Measurements from ENCODE around the gene PDX1. TPM values are rescaled to one million over a fixed set of nuclear protein-coding genes. Genes with fewer than 3 reads are reported as not detected.

Gene PDX1
- total and polyA plus RNA-seq, 2 of the 13 experiments (the other 11 are each of a cell fraction or from before 2014, with no cell fraction given), result 0.07 TPM; not detected in 1

GRCh38 chr13:27960362-27961226, 40.8 kb downstream of the PDX1 start (continued):
- TF ChIP-seq KLF15 (CRISPR knock-in tag; IDR thresholded peaks at IDR 0.05; ENCODE audit: borderline replicate concordance) (peak; percentile 57; the same call in 1 of the 2 replicates), PCBP1 (IDR thresholded peaks at IDR 0.05; ENCODE audit: borderline replicate concordance, low read depth, low read length) (peak; percentile 80), POLR2A (IDR thresholded peaks at IDR 0.05; ENCODE audit: insufficient read depth in 1 of 2, low read depth in 2 of 2, low read length in 2 of 2) (peak in 1 of 2 experiments; percentile 94; a peak in 2 of 4 replicates), ZNF431 (CRISPR knock-in tag; IDR thresholded peaks at IDR 0.05; ENCODE audit: borderline replicate concordance, low read depth) (peak; percentile 27; the same call in 1 of the 2 replicates), ZNF280D (CRISPR knock-in tag; IDR thresholded peaks at IDR 0.05) (peak; percentile 95), ZNF335 (CRISPR knock-in tag; IDR thresholded peaks at IDR 0.05) (no peak), NFKB2 (CRISPR knock-in tag; IDR thresholded peaks at IDR 0.05; ENCODE audit: borderline replicate concordance) (peak; percentile 87; the same call in 1 of the 2 replicates), IKZF5 (CRISPR knock-in tag; IDR thresholded peaks at IDR 0.05) (peak; percentile 76; the same call in 1 of the 2 replicates), NFKBIZ (CRISPR knock-in tag; IDR thresholded peaks at IDR 0.05) (peak; percentile 86), ZNF552 (CRISPR knock-in tag; IDR thresholded peaks at IDR 0.05; ENCODE audit: borderline replicate concordance) (no peak)
- TF ChIP-seq, protein P1, sequence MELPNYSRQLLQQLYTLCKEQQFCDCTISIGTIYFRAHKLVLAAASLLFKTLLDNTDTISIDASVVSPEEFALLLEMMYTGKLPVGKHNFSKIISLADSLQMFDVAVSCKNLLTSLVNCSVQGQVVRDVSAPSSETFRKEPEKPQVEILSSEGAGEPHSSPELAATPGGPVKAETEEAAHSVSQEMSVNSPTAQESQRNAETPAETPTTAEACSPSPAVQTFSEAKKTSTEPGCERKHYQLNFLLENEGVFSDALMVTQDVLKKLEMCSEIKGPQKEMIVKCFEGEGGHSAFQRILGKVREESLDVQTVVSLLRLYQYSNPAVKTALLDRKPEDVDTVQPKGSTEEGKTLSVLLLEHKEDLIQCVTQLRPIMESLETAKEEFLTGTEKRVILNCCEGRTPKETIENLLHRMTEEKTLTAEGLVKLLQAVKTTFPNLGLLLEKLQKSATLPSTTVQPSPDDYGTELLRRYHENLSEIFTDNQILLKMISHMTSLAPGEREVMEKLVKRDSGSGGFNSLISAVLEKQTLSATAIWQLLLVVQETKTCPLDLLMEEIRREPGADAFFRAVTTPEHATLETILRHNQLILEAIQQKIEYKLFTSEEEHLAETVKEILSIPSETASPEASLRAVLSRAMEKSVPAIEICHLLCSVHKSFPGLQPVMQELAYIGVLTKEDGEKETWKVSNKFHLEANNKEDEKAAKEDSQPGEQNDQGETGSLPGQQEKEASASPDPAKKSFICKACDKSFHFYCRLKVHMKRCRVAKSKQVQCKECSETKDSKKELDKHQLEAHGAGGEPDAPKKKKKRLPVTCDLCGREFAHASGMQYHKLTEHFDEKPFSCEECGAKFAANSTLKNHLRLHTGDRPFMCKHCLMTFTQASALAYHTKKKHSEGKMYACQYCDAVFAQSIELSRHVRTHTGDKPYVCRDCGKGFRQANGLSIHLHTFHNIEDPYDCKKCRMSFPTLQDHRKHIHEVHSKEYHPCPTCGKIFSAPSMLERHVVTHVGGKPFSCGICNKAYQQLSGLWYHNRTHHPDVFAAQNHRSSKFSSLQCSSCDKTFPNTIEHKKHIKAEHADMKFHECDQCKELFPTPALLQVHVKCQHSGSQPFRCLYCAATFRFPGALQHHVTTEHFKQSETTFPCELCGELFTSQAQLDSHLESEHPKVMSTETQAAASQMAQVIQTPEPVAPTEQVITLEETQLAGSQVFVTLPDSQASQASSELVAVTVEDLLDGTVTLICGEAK (IDR thresholded peaks at IDR 0.05), result no peak
- TF ChIP-seq, protein P1 (CRISPR knock-in tag; IDR thresholded peaks at IDR 0.05), result peak; percentile 74; the same call in 1 of the 2 replicates
- TF ChIP-seq, protein P2, sequence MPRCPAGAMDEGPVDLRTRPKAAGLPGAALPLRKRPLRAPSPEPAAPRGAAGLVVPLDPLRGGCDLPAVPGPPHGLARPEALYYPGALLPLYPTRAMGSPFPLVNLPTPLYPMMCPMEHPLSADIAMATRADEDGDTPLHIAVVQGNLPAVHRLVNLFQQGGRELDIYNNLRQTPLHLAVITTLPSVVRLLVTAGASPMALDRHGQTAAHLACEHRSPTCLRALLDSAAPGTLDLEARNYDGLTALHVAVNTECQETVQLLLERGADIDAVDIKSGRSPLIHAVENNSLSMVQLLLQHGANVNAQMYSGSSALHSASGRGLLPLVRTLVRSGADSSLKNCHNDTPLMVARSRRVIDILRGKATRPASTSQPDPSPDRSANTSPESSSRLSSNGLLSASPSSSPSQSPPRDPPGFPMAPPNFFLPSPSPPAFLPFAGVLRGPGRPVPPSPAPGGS (CRISPR knock-in tag; IDR thresholded peaks at IDR 0.05), result 0 out of 2 replicates have a peak, but pooled peaks have one; percentile 36
